ENCODE results near the gene RSPH10B.
"Not testable (repeated sequence)": the region's sequence is repeated elsewhere in the genome, so short reads cannot be mapped to it uniquely, and the experiment has no call there.

RSPH10B gene

DNA sequence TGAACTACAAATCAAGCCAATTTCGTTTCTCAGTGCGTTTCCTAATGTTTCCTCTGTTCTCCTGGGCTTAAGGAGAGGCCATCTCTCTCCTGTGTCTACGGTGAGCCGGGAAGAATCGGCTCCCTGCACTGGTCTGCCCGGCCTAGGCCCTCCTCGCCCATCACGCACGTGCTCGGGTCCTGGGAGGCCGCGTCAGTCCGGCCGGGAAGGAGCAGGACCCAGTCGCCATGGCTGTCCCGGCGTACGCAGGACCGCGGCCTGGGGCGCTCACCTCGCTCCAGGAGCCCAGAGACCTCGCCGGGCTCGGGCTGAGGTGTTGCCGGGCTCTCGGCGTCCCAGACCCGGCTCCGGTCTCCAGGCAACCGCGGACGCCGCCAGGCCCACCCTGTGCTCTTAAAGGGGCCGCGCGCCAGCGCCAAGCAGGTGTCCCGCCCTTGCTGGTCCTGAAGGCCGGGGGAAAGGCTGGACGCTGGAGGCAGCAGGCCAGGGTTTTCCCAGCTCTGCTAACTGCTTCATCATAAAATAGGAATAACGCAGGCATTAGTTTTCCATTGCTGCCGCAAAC lies at the start of gene RSPH10B:
Gene RSPH10B, minus strand, starts transcription at position 343 of the 565 bp plus-strand sequence. CDS start 3,573 bp downstream, outside the sequence.
- not testable (repeated sequence) for DNase-seq

DNA sequence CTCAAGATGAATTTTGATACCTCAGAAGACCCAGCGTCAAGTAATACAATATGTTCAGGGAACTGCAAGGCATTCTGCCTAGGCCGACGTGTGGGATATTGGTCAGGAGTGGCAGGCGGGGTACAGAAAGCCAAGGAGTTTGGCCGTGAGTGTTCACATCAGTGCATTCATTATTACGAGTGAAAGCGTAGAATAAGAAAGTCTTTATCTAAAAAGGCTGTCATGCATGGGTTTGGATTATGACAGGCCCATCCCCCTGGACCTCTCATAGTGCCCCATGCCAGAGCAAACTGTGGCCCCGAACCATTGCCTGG lies 46.1 kb upstream of the RSPH10B start:
- no peak for DNase-seq

DNA sequence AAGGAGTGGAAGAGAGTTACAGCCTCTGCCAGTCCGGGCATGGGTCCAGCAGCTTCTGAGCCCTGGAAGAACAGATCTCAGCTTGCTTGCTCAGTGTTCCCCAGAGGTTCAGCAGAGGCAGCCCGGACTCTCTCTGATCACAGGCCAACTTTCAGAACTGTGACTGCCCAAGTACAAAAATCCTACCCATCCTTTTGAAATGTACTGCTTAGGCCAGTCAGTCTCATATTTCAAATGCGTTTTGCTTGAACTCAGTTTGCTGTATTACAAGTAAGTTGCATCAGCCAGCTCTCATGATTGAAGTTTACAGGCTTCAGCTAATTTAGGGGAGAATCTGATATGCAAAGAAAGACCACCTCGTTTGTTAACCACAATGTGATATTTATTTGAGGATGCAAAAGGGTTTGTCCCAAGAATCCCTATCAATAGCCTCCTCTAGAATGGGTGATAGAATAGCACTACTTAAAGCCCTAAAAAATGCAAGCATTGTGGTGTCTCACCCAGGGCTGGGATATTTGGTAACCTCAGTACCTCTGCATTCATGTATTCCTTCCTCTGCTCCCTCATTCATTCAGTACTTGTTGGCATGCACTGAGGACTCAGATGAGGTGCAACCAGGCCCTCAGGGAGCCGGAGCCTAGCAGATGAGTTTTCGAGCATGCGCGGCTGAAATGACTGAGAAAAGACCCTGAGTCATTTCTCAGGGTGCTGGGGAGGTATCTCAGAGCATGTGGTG lies 45.6 kb upstream of the RSPH10B start:
- peak in 1 of 3 experiments; percentile 48 for DNase-seq

DNA sequence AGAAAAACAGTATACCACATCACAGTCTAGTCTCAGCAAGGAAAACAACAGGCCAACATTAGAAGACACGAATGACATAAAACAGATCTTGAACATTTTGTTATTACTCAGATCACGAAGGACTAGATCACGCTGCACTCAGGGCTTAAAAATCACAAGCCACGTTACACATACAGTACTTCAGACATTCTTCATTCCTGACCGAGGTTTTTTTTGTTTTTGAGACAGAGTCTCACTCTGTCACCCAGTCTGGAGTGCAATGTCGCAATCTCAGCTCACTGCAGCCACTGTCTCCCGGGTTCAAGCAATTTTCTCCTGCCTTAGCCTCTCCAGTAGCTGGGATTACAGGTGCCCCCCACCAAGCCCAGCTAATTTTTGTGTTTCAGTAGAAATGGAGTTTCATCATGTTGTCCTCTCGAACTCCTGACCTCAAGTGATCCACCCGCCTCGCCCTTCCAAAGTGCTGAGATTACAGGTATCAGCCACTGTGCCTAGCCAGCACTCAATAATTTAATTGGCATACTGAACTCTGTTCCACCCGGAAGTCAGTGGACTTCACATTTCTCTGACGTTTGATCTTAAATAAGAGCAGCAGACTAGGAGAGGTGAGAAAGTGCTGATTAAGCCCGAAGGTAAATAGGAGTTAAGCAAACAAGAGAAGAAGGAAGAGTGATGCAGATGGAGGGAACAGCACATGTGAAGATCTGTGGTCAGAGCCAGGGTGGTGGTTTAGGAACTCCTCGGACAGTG lies 42.0 kb upstream of the RSPH10B start:
- no peak for DNase-seq

DNA sequence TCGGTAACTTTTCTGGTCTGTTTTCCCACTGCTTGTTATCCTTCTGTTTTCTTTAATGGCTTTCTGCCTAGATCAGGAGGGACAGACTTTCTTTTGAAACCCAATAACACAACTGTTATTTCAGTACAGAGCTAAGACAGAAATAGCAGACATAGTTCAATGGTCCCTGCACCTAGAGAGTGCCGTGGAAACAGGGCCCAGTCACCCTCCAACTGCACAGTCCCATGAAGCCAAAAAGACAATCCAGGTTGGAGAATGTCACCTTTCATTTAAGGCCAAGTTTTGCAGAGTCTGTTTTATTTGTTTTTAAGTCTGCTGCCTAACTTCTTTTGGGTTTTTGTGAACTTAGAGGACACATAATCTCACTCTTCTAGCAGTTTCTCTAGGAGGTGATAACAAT lies 41.1 kb upstream of the RSPH10B start:
- no peak for DNase-seq

DNA sequence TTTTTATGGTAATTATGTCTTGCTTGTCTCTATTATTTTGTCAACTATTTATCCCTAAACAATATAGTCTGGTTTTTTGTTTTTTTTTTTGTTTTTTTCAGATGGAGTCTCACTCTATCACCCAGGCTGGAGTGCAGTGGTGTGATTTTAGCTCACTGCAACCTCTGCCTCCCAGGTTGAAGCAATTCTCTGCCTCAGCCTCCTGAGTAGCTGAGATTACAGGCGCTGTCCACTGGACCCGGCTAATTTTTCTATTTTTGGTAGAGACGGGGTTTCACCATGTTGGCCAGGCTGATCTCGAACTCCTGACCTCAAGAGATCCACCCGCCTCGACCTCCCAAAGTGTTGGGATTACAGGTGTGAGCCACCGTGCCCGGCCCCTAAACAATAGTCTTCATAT lies 39.9 kb upstream of the RSPH10B start:
- DNase-seq: not testable (repeated sequence)

DNA sequence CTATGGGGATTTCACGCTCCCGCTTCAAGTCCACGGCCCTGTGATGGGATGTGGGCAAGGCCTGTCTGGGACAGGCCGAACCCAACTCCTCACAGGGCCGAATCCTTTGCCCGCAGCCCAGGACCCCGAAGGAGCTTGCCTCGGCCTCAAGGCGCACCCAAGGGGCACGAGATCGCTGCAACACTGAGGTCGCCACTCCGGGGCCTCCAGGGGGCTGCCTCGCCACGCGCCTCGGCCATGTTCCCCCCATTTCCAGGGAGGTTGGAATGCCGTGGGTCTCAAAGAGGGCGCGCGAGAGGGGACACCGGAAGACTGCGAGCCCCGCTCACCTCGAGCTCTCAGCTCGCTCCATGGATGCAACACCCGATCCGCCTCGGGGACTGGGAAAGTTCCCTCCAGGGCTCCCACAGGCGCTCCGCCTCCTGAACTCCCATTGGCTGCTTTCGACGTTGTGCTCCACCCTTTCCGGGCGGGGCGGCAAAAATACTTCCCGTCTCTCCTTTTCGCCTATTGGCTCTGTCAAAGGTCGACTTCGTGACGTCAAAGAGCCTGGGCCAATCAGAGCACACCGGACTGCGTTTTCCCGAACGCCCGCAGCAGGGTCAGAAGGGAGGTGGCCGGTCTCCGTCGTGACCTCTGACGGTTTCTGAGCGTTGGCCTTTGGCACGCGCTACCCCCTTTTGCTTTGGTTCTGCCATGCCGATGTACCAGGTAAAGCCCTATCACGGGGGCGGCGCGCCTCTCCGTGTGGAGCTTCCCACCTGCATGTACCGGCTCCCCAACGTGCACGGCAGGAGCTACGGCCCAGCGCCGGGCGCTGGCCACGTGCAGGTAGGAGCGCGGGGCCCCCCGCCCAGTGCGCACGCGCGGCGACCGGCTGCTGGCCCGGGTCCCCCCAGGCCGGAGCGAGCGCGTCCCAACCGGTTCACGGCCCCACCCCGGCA lies 38.5 kb upstream of the RSPH10B start, which contains the start of the genes AIMP2 and PMS2:
Gene AIMP2, plus strand, starts transcription at position 605 of the 944 bp plus-strand sequence. Its CDS starts 92 bp downstream, at position 697.
Gene PMS2, minus strand, starts transcription at position 382 of the 944 bp plus-strand sequence. Its CDS starts 30 bp downstream, at position 352.
- DNase-seq: peak; percentile 98 to 100 (median 100)

DNA sequence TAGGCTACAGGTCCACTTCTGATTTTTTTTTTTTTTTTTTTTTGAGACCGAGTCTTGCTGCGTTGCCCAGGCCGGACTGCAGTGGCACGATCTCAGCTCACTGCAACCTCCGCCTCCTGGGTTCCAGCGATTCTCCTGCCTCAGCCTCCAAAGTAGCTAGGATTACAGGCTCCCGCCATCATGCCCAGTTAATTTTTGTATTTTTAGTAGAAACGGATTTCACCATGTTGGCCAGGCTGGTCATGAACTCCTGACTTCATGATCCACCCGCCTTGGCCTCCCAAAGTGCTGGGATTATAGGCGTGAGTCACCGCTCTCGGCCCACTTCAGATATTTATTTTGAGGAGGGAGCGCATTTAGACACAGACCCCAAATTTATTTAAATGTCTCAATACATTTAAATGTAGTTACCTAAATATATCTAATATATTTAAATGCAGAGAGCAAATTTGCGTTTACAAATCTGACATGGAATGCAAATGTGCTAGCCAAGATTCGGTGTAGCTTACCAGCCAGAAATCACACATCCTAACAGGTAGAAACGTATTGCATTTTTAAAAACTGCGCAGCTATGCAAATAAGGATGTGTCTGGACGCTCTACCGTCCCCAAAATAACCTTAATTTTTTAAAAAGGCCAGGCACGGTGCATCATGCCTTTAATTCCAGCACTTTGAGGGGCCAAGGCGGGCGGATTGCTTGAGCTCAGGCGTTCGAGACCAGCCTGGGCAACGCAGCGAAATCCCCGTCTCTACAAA lies 37.5 kb upstream of the RSPH10B start:
- DNase-seq: not testable (repeated sequence)

DNA sequence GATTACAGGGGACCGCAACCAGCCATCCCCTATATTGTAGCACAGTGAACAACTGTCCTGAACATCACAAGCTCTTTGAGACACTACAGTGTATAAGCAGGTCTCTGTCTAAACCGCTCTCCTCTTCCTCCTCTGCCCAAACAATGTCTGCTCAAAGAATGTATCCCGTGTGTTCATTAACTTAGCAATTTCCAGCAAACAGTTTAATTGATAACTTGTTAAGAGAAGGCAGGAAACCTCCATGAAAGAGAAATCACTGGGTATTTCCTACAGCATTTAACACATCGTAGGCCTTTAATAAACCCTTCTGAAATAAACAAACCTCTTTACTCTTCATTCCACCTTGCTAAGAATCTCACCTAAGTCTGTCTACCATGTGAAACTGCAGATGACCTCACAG lies 36.9 kb upstream of the RSPH10B start:
- DNase-seq: no peak

DNA sequence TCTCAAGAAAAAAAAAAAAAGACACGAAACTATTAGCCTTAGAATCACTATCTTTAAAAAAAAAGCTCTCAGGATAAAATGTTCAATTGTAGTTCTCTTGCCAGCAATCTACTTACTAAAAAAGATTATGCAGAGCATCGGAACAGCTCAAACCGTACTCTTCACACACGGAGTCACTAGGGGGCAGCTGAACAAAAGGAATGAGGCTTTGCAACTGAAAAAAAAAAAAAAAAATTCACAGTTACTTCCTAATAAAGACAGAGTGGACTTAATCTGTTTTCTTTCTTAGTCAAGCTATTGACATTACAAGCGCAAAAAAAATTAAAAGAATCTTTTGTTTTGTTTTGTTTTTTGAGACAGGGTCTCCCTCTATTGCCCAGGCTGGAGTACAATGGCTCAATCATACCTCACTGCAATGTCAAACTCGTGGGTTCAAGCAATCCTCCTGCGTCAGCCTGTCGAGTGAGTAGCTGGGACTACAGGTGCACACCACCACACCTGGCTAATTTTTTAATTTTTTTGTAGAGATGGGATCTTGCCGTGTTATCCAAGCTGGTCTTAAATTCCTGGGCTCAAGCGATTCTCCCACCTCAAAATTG lies 26.8 kb upstream of the RSPH10B start:
- DNase-seq: peak; percentile 17 to 81 (median 49)

DNA sequence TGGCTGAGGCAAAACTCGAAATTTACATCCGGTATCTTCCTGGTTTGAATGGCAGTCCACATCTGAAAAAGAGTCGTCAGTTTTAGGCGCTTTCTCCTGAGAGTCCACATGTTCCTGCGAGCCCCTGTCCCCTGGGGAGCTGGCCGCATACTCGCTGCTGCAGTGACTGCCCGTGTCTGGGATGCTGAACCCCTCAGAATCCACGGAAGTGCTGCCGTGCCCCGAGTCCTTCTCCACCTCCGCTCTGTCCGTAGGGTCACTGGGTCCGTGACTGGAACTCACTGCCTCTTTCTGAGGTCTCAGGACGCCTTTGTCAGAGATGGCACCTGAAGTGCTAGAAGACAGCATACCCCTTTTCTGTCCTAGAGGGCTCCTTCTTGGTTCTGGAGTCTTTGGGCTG lies 16.6 kb upstream of the RSPH10B start:
- not testable (repeated sequence) for DNase-seq

DNA sequence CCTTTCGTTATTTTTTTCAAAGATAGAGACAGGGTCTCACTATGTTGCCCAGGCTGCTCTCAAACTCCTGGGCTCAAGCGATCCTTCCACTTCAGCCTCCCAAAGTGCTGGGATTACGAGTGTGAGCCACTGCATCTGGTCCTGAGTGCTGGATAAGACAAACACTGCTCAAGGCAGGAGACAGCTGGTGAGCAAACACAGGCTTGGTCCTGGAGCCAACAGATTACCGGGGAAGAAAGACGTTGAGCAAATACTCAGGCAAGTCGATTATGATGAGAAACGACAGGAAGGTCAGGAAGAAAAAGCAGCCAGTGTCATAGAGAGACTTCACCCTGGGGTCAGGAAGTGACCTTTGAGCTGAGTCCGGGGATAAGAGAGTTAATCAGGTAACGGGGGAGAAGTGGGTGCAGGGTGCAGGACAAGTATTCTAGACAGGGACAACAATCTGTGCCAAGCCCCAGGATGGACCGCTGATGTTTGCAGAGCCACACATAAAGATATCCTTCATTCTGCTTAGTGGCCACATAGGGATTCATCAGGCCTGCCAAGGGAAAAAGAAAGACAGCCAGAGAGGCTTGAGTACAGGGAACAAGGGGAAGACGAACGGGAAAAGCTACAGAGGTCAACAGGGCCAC lies 9.3 kb upstream of the RSPH10B start:
- DNase-seq: not testable (repeated sequence)

DNA sequence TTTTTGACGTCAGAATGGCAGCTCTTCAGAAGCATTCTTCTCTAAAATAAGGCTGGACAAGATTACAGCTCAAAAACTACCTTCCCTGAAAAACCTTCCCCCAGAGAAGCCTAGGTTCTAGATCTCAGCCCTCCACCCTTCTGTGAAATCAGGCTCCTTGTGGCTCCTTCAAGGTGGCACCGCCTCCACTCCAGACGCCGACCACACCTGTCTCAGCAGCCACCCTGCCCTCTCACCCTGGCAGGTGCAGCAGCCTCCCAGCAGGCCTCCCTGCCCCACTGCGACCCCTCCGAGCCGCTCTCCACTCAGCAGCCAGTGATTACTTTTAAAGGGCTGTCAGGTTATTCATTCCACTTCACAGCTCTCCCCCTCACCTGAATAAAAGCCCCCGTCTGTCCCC lies 3.1 kb upstream of the RSPH10B start:
- DNase-seq: not testable (repeated sequence)

DNA sequence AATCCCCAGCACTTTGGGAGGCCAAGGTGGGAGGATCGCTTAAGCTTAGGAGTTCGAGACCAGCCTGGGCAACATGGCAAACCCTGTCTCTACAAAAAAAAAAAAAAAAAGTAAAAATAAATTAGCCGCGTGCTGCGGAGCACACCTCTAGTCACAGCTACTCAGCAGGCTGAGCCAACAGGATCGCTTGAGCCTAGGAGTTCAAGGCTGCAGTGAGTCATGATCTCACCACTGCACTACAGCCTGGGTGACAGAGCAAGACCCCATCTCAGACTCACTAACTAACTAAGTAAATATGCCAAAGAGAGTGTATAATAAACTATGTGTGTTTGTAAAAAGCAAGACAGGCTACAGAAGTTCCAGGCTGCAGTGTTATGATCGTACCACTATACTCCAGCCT lies 6.7 kb downstream of the RSPH10B start:
- DNase-seq: not testable (repeated sequence)

DNA sequence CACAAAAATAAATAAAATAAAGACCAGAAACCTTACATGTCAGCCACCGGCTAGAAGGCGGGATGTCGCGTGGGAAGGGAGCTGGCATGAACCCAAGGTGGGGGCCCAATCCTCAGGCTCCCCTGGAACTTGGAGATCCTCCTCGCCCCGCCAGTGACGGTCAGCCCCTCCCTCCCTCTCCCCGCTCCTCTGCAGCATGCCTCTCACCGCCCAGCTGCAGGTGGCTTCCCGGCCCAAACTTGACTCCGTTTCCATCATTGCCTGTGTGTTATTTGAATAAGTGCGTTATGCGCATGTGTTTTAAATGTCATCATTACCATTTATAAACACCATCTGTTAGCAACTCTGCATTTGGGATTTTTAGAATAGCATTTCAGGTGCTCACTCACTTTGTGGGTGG lies 7.3 kb downstream of the RSPH10B start:
- DNase-seq: not testable (repeated sequence)

DNA sequence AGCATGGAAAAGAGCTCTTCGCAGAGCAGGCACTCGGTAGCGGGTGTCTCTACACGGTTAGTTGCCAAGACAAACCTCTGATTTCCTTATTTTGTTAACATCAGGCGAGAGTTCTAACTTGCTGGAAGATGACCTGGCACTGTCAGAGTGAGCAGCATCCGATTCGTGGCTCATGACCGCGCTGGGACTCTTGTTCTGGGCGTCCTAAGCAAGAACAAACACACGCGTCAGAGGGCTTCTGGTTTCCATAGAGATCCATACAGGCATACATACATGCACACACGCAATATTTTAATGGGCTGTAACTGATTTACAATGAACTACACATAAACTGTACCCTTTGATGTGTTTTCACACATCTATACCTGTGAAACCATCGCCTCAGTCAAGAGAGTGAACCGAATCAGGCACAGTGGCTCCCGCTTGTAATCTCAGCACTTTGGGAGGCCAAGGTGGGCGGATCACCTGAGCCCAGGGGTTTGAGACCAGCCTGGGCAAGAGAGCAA lies 35.5 kb downstream of the RSPH10B start:
- DNase-seq: not testable (repeated sequence)

DNA sequence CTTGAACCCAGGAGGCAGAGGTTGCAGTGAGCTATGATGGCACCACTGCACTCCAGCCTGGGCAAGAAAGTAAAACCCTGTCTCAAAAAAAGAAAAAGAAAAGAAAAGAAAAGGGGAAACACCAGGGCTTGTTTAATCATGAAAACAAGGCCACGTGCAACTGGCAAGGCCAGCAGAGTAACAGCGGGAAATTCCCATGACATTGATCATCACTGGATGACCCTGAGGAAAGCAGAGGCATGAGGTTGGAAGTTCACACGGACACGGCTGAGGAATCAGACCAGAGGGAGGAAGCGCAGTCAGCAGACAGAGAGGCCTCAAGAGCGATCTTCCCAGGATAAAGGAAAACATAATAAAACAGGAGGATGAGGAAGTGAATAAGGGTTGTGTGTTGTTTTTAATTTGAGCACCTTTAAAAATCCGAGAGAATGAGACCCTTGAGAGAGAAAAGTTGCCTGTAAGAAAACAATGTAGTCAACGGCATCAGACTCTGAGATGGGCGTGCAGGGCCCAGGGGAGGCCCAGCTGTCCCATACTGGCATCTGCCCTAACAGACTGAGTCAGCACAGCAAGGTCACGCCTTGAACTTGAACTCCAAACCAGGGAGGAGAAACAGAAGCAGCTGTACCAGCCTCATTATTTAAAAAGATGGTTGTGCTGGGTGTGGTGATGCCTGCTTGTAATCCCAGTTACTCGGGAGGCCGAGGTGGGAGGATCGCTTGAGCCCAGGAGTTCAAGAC lies 38.4 kb downstream of the RSPH10B start:
- DNase-seq: not testable (repeated sequence)

DNA sequence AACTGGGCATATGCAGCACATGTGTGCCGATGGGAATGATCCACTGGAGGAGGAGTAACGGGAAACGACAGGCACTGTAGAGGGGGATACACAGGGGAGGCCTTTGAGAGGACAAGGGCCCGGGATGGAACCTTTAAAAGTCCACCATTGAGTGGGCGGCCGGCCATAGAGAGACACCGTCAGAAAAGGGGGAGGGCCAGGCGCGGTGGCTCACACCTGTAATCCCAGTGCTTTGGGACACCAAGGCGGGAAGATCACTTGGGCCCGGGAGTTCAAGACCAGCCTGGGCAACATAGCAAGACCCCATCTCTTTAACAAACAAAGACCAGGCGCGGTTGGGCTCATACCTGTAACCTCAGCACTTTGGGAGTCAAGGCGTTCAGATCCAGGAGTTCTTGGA lies 39.2 kb downstream of the RSPH10B start:
- not testable (repeated sequence) for DNase-seq

DNA sequence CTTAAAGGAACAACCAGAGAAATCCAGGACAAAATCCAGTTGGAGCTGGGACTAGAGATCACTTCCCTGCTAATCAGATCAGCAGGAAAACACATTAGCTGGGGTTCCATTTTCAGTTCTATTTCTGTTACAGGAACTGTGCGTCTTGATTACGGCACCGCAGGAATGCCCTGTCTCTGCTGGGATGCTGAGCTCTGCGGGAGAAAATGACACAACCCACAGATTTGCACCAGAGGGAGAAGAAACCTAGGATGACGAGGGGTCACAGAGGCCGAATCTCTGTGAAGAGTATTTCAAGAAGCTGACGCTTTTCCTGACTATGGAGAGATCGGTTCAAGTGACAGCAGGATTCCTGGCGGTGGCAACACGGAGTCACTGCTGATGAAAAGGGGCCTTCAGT lies 40.2 kb downstream of the RSPH10B start:
- DNase-seq: not testable (repeated sequence)
